OCI-LY3 (cell line): ENCODE results near the gene KRT13.

ENCODE experiments used
- H2AFZ ChIP-seq: fragments of 200-600, 300-600 bp; shearing (Covaris generic); 2 replicates; pipeline ENCODE4 v1.6.0; 2014; ENCODE audit warnings: antibody characterized with exemption, low read depth, low read length
- H3K27ac ChIP-seq: fragments of 200-600, 300-600 bp; sonication (generic); 2 replicates; pipeline ENCODE4 v1.5.1; 2014; ENCODE audit warnings: mild to moderate bottlenecking, low read length, moderate library complexity, mixed read lengths
- H3K27me3 ChIP-seq: fragments of 200-600, 300-600 bp; sonication (generic); 2 replicates; pipeline ENCODE4 v1.6.1; 2014; ENCODE audit warnings: low read depth, low read length, mixed read lengths
- H3K36me3 ChIP-seq: fragments of 200-600, 300-600 bp; sonication (generic); replicated peaks from 2 replicates; pipeline ENCODE3; 2014; ENCODE audit warnings: low read depth, low read length, mixed read lengths
- H3K4me1 ChIP-seq: fragments of 300-600, 200-600 bp; sonication (generic); 2 replicates; pipeline ENCODE4 v1.6.1; 2014; ENCODE audit warnings: low read length, mixed read lengths
- H3K4me2 ChIP-seq: fragments of 200-600, 300-600 bp; sonication (generic); 2 replicates; pipeline ENCODE4 v1.6.1; 2014; ENCODE audit warnings: low read length, mixed read lengths
- H3K4me3 ChIP-seq: fragments of 300-600, 200-600 bp; sonication (generic); 2 replicates; pipeline ENCODE4 v1.5.1; 2014; ENCODE audit warnings: antibody characterized with exemption, mild to moderate bottlenecking, low read length, moderate library complexity
- H3K79me2 ChIP-seq: fragments of 300-600, 200-600 bp; shearing (Covaris generic); 2 replicates; pipeline ENCODE4 v1.6.1; 2014; ENCODE audit warnings: mild to moderate bottlenecking, low read length, mixed read lengths
- H3K9ac ChIP-seq: fragments of 300-600, 200-600 bp; shearing (Covaris generic); 2 replicates; pipeline ENCODE4 v1.6.0; 2014; ENCODE audit warnings: mild to moderate bottlenecking, low read length, moderate library complexity
- H3K9me3 ChIP-seq: fragments of 200-600, 300-600 bp; shearing (Covaris generic); 2 replicates; pipeline ENCODE4 v1.6.1; 2014; ENCODE audit warnings: low read length, mixed read lengths; ENCODE audit not compliant: insufficient read depth
- H4K20me1 ChIP-seq: fragments of 200-600, 300-600 bp; sonication (generic); 2 replicates; pipeline ENCODE4 v1.6.1; 2016; ENCODE audit warnings: low read length, mixed read lengths; ENCODE audit not compliant: insufficient read depth
- EZH2phosphoT487 ChIP-seq: fragments of 200-600 bp; shearing (Covaris generic); IDR thresholded peaks from 2 replicates; pipeline ENCODE4 v1.6.1; 2018; ENCODE audit warnings: antibody characterized with exemption, mixed run types, low read depth
- TF ChIP-seq, protein P1 (sequence below): fragments of 200-600, 300-600 bp; sonication (generic); IDR thresholded peaks from 2 replicates; pipeline ENCODE4 v1.5.1; 2014; ENCODE audit warnings: antibody characterized with exemption, low read length, low read depth

KRT13 gene

DNA sequence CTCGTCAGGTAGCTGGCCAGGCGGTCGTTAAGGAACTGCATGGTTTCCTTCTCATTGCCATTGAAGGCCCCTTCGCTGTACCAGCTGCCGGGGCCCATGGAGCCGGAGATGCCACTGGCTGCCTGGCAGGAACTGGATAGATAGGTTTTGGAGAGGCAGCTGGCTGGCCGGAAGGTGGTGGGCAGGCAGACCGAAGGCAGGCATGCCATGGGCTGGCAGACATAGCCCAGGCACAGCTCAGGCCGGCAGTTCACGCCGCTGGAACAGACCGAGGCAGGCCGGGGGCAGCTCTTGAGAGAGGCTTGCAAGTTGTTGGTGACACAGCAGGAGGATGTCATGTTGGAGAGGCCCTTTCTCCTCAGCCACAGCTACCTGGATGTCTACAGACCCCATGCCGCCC is 38.4 kb downstream of the KRT13 start, which contains the start of gene KRT32:
Gene KRT32 (minus strand): TSS at position 399 of the 400 bp plus-strand sequence. CDS start 61 bp downstream, at position 338.
- no peak within 1 kb of the TSS for H3K4me2 ChIP-seq
- H4K20me1 ChIP-seq = no peaks in the 10 kb centered on the region
- no peak within 1 kb of the TSS for H2AFZ ChIP-seq
- H3K27me3 ChIP-seq = peaks cover 3% of the 10 kb centered on the region; the same call in 1 of the 2 replicates
- H3K9ac ChIP-seq = no peak within 1 kb of the TSS
- H3K79me2 ChIP-seq = no peaks in the 10 kb centered on the region
- no peaks in the 10 kb centered on the region for H3K36me3 ChIP-seq
- no peak within 1 kb of the TSS for H3K27ac ChIP-seq
- no peak within 1 kb of the TSS for H3K4me3 ChIP-seq
- H3K9me3 ChIP-seq = no peaks in the 10 kb centered on the region
- H3K4me1 ChIP-seq = no peaks in the 10 kb centered on the region
- TF ChIP-seq, protein P1, sequence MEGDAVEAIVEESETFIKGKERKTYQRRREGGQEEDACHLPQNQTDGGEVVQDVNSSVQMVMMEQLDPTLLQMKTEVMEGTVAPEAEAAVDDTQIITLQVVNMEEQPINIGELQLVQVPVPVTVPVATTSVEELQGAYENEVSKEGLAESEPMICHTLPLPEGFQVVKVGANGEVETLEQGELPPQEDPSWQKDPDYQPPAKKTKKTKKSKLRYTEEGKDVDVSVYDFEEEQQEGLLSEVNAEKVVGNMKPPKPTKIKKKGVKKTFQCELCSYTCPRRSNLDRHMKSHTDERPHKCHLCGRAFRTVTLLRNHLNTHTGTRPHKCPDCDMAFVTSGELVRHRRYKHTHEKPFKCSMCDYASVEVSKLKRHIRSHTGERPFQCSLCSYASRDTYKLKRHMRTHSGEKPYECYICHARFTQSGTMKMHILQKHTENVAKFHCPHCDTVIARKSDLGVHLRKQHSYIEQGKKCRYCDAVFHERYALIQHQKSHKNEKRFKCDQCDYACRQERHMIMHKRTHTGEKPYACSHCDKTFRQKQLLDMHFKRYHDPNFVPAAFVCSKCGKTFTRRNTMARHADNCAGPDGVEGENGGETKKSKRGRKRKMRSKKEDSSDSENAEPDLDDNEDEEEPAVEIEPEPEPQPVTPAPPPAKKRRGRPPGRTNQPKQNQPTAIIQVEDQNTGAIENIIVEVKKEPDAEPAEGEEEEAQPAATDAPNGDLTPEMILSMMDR = no peak
- no peak for TF ChIP-seq EZH2phosphoT487

DNA sequence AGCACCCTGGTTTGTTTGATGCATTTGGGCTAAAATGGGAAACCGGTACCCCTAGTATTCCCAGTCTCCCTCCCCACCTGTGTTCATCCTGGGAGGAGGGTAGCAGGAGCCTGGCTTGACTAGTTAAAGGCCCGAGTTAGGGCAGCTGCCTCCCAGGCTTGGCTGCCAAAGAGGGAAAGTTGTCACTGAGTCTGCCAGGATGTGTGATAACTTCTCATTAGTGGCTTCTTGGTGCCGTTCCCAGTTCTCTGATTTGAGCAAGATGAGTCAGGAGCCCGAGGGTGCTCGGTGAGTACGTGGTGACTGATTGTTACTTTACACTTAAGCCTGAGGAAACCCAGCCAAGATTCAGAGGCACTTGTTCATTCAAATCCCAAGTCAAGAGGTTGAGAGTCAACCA is 40.7 kb downstream of the KRT13 start:
- Histone ChIP-seq H3K9ac (no peak overlapping the region), H2AFZ (no peak overlapping the region), H3K4me2 (no peak overlapping the region), H3K27me3 (peaks cover 3% of the 10 kb centered on the region; the same call in 1 of the 2 replicates), H3K4me1 (no peaks in the 10 kb centered on the region), H3K9me3 (no peaks in the 10 kb centered on the region), H3K27ac (no peak overlapping the region), H3K4me3 (no peak overlapping the region), H3K79me2 (no peaks in the 10 kb centered on the region), H3K36me3 (no peaks in the 10 kb centered on the region), H4K20me1 (no peaks in the 10 kb centered on the region)
- TF ChIP-seq, protein P1 = no peak
- TF ChIP-seq EZH2phosphoT487 = no peak

DNA sequence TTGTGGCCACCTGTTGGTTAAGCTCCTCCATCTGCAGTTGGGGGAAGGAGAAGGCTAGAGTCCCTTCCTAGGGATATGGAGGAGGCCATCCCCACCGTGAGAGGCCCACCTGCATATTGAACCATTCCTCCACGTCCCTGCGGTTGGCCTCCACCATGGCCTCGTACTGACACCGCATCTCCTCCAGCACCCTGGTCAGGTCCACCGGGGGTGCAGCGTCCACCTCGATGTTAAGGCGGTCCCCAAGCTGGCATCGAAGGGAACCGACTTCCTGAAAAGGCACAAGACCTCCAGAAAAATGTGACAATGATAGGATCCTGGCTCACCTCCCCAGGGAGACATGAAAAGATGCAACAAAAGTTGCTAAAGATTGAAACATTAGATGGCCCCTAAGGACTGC is 41.2 kb downstream of the KRT13 start:
- H3K9ac ChIP-seq = no peak overlapping the region
- no peak overlapping the region for H3K4me2 ChIP-seq
- H4K20me1 ChIP-seq = no peaks in the 10 kb centered on the region

DNA sequence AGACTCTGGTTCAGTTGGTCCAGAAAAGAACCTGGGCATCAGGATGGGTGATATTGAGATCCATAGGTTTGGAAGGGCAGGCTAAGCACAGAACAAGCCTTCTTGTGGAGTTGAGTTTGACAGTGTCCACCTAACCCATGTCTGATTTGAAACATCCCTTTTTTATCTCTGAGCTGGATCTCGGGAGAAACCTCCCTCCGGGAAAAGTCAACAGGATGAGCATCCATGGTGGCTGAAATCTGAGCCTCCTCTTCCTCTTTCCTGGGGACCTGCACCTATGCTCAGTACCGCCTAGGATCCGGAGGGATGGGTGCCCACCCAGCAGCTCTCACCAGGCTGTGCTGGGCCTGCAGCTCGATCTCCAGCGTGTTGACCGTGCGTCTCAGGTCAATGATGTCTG is 41.7 kb downstream of the KRT13 start:
- H3K9me3 ChIP-seq = no peaks in the 10 kb centered on the region
- peaks cover 3% of the 10 kb centered on the region; the same call in 1 of the 2 replicates for H3K27me3 ChIP-seq
- no peak overlapping the region for H3K4me2 ChIP-seq

More for the DNA sequence above, 41.2 kb downstream of the KRT13 start:
- Histone ChIP-seq H3K36me3 (no peaks in the 10 kb centered on the region), H3K4me1 (no peaks in the 10 kb centered on the region), H3K9me3 (no peaks in the 10 kb centered on the region), H3K27me3 (peaks cover 3% of the 10 kb centered on the region; the same call in 1 of the 2 replicates), H2AFZ (no peak overlapping the region), H3K27ac (no peak overlapping the region), H3K79me2 (no peaks in the 10 kb centered on the region), H3K4me3 (no peak overlapping the region)
- no peak for TF ChIP-seq EZH2phosphoT487
- TF ChIP-seq, protein P1 = no peak

More for the DNA sequence above, 41.7 kb downstream of the KRT13 start:
- no peaks in the 10 kb centered on the region for H4K20me1 ChIP-seq
- no peaks in the 10 kb centered on the region for H3K4me1 ChIP-seq
- TF ChIP-seq EZH2phosphoT487 = no peak
- TF ChIP-seq, protein P1 = no peak
- H3K27ac ChIP-seq = no peak overlapping the region
- no peaks in the 10 kb centered on the region for H3K36me3 ChIP-seq
- H2AFZ ChIP-seq = no peak overlapping the region
- H3K4me3 ChIP-seq = no peak overlapping the region
- H3K9ac ChIP-seq = no peak overlapping the region
- H3K79me2 ChIP-seq = no peaks in the 10 kb centered on the region
